ENCODE results near the gene TRIM8.

TRIM8 gene

GRCh38 chr10:102621443-102622325 lies 22.6 kb upstream of the TRIM8 start:
- Histone ChIP-seq H3K4me3 (ENCODE audit: low read depth, low read length, poor library complexity, severe bottlenecking) (no peak overlapping the region), H3K9me3 (ENCODE audit: low read length) (no peaks in the 10 kb centered on the region), H2AFZ (ENCODE audit: low read length) (no peak overlapping the region), H3K9ac (ENCODE audit: low read length) (no peak overlapping the region), H3K27ac (ENCODE audit: low read depth, low read length, poor library complexity, severe bottlenecking) (no peak overlapping the region), H3K9me2 (ENCODE audit: low read depth, low read length) (no peaks in the 10 kb centered on the region), H3F3A (ENCODE audit: insufficient read depth, low read length) (no peaks in the 10 kb centered on the region), H3K4me2 (ENCODE audit: low read length) (no peak overlapping the region), H3K4me1 (ENCODE audit: insufficient read depth, low read length, severe bottlenecking) (no peaks in the 10 kb centered on the region), H3K27me3 (ENCODE audit: insufficient read depth, low read length) (no peaks in the 10 kb centered on the region), H3K79me2 (ENCODE audit: insufficient read depth, low read length) (no peaks in the 10 kb centered on the region), H3K36me3 (ENCODE audit: insufficient read depth, low read length) (no peaks in the 10 kb centered on the region), H4K20me1 (ENCODE audit: insufficient read depth, low read length) (no peaks in the 10 kb centered on the region)
- no peak for TF ChIP-seq EZH2 (IDR thresholded peaks at IDR 0.05; ENCODE audit: borderline replicate concordance, low read length)
- TF ChIP-seq, protein P1, sequence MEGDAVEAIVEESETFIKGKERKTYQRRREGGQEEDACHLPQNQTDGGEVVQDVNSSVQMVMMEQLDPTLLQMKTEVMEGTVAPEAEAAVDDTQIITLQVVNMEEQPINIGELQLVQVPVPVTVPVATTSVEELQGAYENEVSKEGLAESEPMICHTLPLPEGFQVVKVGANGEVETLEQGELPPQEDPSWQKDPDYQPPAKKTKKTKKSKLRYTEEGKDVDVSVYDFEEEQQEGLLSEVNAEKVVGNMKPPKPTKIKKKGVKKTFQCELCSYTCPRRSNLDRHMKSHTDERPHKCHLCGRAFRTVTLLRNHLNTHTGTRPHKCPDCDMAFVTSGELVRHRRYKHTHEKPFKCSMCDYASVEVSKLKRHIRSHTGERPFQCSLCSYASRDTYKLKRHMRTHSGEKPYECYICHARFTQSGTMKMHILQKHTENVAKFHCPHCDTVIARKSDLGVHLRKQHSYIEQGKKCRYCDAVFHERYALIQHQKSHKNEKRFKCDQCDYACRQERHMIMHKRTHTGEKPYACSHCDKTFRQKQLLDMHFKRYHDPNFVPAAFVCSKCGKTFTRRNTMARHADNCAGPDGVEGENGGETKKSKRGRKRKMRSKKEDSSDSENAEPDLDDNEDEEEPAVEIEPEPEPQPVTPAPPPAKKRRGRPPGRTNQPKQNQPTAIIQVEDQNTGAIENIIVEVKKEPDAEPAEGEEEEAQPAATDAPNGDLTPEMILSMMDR (IDR thresholded peaks at IDR 0.05; ENCODE audit: low read length), result no peak

- Histone ChIP-seq H3K79me2 (ENCODE audit: insufficient read depth, low read length) (no peaks in the 10 kb centered on the region), H4K20me1 (ENCODE audit: insufficient read depth, low read length) (no peaks in the 10 kb centered on the region), H3K4me3 (ENCODE audit: low read depth, low read length, poor library complexity, severe bottlenecking) (no peak overlapping the region), H3K9ac (ENCODE audit: low read length) (no peak overlapping the region), H3K4me1 (ENCODE audit: insufficient read depth, low read length, severe bottlenecking) (no peaks in the 10 kb centered on the region), H3K36me3 (ENCODE audit: insufficient read depth, low read length) (no peaks in the 10 kb centered on the region), H3K27me3 (ENCODE audit: insufficient read depth, low read length) (no peaks in the 10 kb centered on the region), H3K4me2 (ENCODE audit: low read length) (no peak overlapping the region), H3K9me2 (ENCODE audit: low read depth, low read length) (no peaks in the 10 kb centered on the region), H3F3A (ENCODE audit: insufficient read depth, low read length) (no peaks in the 10 kb centered on the region), H3K27ac (ENCODE audit: low read depth, low read length, poor library complexity, severe bottlenecking) (no peak overlapping the region), H3K9me3 (ENCODE audit: low read length) (no peaks in the 10 kb centered on the region), H2AFZ (ENCODE audit: low read length) (no peak overlapping the region)
- TF ChIP-seq, protein P1 (IDR thresholded peaks at IDR 0.05; ENCODE audit: low read length), result no peak
- TF ChIP-seq EZH2 (IDR thresholded peaks at IDR 0.05; ENCODE audit: borderline replicate concordance, low read length), result no peak
Measured at GRCh38 chr10:102624094-102624493, 20.2 kb upstream of the TRIM8 start.

GRCh38 chr10:102624751-102625645 lies 19.3 kb upstream of the TRIM8 start:
- H3K9ac ChIP-seq (ENCODE audit: low read length), result no peak overlapping the region
- H3K27ac ChIP-seq (ENCODE audit: low read depth, low read length, poor library complexity, severe bottlenecking), result no peak overlapping the region
- no peaks in the 10 kb centered on the region for H3K79me2 ChIP-seq (ENCODE audit: insufficient read depth, low read length)
- no peaks in the 10 kb centered on the region for H3K9me2 ChIP-seq (ENCODE audit: low read depth, low read length)
- H2AFZ ChIP-seq (ENCODE audit: low read length), result no peak overlapping the region
- H4K20me1 ChIP-seq (ENCODE audit: insufficient read depth, low read length), result no peaks in the 10 kb centered on the region
- no peaks in the 10 kb centered on the region for H3K36me3 ChIP-seq (ENCODE audit: insufficient read depth, low read length)
- H3K27me3 ChIP-seq (ENCODE audit: insufficient read depth, low read length), result no peaks in the 10 kb centered on the region
- no peak overlapping the region for H3K4me3 ChIP-seq (ENCODE audit: low read depth, low read length, poor library complexity, severe bottlenecking)
- no peaks in the 10 kb centered on the region for H3K9me3 ChIP-seq (ENCODE audit: low read length)
- H3K4me2 ChIP-seq (ENCODE audit: low read length), result no peak overlapping the region
- no peaks in the 10 kb centered on the region for H3F3A ChIP-seq (ENCODE audit: insufficient read depth, low read length)
- no peaks in the 10 kb centered on the region for H3K4me1 ChIP-seq (ENCODE audit: insufficient read depth, low read length, severe bottlenecking)
- TF ChIP-seq, protein P1 (IDR thresholded peaks at IDR 0.05; ENCODE audit: low read length), result no peak
- no peak for TF ChIP-seq EZH2 (IDR thresholded peaks at IDR 0.05; ENCODE audit: borderline replicate concordance, low read length)
